Measurements from ENCODE around the gene HIVEP3.
A peak's percentile ranks its signal among the peaks of the same experiment; 100 is the strongest.

The HIVEP3 gene

DNA sequence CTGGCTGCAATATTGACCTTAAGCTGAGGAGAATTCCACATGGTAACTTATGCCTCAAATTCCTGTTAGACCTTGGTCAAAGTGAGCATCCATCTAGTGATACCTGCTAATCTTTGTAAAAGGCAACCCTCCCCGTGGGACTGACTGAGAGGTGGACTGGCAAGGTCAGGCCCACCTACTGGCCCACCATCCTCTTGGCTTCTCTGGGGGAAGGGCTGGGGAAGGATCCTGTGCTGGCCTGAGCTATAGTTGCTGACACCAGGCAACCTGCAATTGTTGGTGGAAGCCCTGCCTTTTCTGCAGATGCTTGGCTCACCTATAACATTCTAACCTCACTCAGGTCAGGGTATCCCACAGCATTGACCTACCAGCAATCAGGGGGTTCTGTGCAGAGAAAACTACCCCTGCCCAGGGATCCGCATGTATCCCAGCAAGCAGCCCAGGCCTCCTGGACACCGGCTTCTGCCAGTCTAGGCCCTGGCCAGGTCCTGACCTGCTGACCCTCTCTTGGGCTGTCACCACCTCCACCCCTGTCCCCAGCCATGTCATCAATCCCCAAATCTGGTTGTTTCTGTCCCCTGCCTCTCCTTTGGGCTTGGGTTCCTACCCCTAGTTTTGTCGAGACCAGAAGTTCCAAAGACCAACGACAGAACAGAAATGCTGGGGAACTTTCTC is 326.1 kb downstream of the HIVEP3 start:
- no peak for FAIRE-seq

DNA sequence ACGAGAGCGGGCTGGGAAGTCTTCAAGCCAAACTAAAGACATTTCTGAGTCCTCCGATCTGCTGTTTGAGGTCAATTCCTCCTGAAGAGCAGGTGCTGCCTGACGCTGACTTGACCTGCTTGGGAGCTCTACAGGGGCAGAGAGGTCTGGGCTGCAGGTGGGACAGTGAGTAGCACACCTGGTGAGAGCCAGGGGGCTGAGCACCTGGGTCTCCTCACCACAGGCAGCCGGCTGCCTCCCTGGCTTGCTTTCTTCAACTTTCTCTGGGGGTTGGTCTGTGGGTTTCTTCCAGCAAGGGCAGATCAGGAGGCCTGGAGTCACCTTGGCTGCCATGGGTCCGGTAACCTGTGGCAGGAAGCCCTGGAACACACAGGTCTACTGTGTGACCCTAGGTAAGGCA is 326.8 kb downstream of the HIVEP3 start:
- no peak for FAIRE-seq

GRCh38 chr1:41590331-41590730 is 328.4 kb downstream of the HIVEP3 start:
- no peak for FAIRE-seq

GRCh38 chr1:41589395-41589794 is 329.3 kb downstream of the HIVEP3 start:
- no peak for FAIRE-seq

DNA sequence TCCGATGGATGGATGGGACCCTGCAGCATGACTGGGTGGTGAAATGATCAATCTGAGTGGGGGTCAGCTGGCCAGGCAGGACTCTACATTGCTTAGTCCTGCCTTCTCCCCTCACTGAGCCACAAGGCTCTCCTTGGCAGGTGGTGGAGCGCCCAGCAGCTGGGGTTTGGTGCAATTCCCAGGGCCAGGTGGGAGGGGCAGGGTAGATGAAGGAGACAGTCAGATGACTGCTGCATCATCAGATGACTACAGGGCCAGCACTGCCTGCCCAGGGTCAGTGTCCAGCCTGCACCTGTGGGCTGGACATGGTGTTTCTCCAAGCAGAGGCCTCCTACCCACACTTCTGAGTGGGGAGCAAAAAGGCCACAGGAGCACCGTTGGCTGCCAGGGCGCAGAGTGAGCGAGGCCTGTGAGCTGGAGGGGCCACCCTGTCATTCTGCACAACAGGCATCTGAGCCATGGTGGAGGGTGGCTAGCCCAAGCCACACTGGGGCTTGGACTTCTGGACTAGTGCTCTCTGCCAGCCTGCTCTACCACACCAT is 330.3 kb downstream of the HIVEP3 start:
- FAIRE-seq: no peak

GRCh38 chr1:41587791-41588190 is 330.9 kb downstream of the HIVEP3 start:
- FAIRE-seq: no peak

DNA sequence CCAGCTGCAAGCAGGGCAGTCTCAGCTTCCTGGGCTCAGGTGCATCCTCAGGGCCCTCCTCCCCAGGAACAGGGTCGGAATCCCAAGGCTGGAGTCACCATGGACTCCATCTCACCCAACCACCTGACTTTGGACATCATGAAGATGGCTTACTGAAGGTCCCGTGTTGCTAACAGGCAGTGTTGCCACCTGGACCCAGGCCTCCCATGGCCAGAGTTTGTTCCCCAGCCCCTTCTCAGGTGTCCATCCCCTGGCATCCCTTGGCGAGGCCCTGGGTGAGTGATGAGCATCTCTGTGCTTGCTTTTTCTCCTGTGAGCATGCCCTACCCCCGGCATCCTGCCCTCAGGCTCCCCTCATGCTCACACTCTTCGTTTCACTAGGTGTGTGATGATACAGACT is 332.5 kb downstream of the HIVEP3 start:
- FAIRE-seq: no peak

- no peak for FAIRE-seq
These were observed 334.8 kb downstream of the HIVEP3 start for GRCh38 chr1:41583658-41584547.

DNA sequence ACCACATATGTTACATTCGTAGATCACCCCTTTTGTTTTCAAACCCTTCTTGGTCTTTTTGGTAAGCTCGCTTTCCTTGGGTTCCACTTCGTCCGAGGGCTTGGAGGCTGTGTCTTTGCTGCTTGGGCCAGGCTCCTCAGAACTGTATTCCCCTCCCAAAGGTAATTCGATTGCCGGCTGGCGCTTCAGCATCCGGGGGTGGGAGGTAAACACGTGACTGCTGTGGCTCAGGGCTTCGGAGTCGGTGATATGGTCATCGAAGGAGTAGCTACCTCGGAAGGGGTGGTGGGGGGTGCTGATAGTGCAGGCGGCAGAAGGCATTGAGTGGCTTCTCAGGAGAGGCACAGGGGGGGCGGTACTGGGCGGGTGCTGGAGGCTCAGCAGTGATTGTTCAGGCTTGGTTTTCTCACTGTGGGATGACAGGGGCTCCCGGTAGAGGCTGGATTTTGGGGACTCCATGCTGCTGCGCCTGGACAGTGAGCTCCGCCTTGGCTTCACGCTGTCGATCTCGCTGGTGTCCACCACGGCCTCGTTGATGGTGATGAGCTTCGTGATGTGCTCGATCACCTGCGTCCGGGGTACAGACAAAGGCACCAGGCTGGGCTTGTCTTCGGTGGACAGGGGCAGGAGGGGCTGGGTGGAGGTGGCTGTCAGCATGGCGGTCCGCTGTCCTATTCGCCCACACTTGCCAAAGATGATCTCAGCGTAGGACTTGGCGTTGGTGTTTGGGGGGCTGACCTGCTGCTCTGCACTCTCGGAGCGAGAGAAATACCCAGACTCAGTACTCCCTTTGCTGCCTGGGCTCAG is 335.7 kb downstream of the HIVEP3 start:
- no peak for FAIRE-seq

DNA sequence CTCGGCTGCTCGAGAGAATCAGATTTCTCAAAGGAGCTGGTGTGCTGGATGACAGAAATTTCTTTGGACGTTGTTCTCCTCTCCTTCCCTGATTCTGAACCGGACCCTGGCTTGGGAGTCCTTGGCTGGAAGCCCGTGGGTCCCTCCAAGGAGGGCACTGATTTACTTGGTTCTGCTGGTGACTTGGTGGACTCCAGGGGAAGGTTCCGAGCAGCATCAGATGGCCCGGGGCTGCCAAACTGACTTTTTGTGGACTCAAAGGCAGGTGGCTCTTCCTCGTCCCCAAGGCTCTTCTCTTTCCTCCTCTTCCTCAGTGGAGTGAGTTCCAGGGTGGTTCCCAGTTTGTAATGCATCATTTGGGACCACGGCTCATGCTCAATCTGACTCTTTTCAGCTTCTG is 336.4 kb downstream of the HIVEP3 start:
- no peak for FAIRE-seq

- no peak for FAIRE-seq
These were observed 336.8 kb downstream of the HIVEP3 start for GRCh38 chr1:41582004-41582325.

DNA sequence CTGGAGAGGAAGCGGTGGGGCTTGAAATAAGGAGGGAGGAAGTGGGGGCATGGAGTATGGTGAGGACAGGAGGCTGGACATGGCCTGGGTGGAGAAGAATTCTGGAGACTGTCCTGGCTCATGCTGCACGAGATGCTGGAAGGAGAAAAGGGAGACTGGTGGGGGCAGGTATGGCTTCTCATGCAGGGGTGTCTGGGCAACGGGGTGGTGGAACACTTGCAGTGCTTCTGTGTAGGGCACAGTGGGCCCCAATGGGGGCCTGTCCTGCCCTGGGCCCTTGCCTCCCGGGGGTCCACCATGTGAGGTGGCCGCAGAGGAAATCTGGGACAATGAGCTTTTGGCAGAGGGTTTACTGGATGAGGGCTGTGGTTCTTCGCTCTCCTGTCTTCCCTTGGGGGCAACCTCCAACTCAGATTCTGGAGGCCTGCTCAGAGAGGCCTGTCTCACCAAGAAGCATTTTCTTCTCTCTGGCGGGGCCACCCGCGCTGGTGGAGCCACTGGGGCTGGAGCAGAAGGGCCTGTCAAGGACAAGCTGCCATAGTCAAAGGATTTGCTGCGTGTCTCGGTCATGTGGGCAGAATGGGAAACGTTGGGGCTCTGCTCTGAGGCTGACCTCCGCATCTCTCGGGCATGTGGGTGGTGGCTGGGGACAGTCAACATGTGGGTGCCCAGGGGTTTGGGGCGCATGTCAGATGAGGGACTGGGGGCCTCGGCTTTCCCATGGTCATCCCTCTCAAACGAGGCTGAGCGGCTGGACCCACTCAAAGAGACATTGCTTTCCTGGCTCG is 337.3 kb downstream of the HIVEP3 start:
- FAIRE-seq: no peak

DNA sequence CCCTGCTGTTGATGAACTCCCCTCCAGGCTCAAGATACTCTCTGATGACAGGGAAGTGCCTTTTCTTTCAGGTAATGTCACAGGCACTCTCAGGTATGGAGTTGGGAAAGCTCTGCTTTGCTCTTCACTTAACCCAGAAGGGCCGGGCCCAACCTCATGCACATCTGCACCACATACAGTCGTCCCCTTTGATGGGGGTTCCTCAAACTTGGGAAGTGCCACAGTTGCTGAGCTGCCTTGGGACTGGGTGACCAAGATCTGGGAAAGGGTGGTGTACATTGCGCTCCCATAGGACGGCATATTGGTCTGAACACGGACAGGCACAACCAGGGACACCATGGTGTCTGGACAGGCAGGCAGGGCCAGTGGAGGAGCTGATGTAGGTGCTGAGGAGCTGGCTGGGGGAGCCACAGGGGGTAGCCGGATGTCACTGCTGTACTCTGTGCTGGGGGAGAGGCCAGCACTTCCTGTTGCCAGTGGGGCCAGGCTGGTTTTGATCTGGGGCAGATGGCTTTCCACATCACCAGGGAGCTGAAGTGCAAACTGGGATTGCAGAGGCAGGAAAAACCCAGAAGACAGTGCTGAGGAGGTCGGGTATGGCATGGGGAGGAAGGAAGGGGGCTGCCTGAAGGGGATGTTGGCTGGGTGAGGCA is 338.1 kb downstream of the HIVEP3 start:
- no peak for FAIRE-seq

GRCh38 chr1:41580021-41580420 is 338.7 kb downstream of the HIVEP3 start:
- FAIRE-seq: no peak

DNA sequence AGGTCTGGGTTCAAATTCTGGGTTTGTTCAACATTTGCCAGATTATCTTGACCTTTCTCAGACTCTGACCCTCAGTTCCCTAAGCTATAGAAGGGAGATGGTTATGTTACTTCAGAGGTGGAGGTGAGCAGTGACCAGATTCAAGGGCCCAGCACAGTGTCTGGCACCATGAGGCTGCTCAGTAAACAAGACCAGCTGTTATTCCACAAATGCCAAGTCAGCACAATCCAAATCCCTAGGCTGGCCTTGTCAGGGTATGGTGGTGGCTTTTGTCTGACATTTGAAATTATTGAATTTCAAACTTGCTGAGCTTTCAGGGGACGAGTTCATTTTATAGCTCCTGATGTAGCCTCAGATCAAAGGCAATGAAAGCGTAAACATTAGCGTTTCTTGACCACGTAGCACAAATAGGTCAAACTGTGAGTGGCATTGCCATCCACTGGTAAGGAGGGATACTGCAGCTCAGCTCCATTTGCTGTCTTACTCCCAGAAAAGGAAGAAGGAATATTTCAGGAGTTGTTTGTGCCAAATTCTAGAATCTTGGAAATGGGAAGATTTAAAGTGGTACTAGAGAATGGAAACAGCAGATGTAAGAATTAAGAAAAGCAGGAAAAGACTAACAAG is 339.9 kb downstream of the HIVEP3 start:
- peak; percentile 59 for FAIRE-seq

- no peak for FAIRE-seq
These were observed 342.1 kb downstream of the HIVEP3 start for GRCh38 chr1:41576620-41577019.

DNA sequence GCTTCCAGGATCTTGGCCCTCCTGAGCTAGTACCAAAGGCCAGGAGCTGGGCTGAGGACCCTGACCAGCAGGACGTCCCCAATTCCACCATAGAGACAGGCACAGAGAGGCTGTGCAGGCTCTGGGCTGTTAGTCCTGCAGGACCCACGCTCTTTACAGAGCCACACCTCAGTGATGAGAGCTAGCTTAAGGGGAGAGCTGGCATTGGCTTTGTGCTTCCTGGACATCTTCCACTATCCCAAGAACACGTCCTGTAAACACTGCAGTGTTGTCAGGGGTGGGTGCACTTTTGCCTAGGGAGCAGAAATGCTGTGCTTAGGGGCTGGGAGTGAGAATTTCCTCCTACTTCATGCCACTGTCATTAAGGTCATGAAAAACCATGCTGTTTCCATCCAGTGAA is 342.5 kb downstream of the HIVEP3 start:
- no peak for FAIRE-seq

DNA sequence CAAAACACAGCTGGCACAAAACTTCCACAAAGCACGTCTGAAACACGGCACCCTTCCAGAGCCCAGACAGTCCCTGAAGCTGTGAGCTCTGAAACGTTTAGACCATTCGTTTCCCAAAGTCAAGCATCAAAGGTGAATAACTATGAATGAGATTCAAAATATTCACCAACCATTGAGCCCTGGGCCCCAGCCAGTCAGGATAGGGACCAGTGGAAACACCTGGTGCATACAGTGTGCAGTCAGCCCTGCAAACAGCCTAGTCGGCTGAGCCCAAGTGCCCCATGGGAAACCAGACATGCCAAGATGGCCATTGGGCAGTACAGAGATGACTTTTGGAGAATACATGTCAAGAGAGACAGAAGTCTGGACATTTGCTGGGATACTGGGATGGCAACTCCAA is 343.9 kb downstream of the HIVEP3 start:
- FAIRE-seq: no peak

DNA sequence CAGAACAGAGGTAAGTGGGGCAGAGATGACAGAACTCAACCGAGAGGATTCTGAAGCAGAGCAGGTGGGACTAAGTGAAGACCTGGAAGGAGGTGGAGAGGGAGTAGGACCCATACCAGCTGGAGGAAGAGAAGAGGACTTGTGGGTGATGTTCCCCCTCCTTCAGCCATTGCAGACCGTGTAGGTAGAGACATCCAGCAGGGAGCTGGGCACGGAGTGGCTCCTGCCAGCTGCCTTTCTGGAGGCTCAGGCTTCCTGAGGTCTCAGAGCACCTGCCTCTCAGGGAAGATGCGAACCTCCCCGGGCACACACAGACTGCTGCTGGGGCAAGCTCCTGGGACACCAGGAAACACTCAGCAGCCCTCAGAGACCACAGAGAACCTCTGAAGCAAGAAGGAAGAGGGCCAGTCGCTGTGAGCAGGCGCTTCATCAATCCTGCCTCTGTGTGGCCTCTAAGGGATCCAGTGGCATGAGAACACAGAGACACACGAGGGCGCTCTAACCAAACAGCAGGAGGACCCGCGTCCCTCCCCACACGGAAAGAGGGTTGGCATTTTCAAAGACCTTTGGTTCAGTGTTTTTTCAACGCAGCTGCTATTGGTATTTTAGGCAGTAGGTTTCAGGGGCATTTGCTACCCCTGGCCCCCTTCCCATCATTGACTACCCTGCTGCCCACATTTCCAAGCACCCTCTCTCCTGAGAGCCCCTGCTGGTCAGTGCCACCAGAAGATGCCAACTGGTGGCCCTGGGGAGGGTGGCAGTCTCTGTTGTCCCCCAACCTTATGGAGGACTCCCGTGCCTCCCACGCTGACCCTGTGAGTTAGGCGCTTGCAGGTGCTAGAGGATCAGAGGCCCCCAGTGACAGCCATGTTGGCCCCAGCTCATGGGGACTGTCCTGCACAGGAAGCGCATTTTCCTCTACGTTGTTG is 344.7 kb downstream of the HIVEP3 start:
- FAIRE-seq: peak; percentile 38

GRCh38 chr1:41573194-41573593 is 345.5 kb downstream of the HIVEP3 start:
- FAIRE-seq: no peak

Data from TTC549 (cell line).